GM19238 (cell line): ENCODE data around the gene TOMM34.

Experiments
- DNase-seq: peaks from one replicate; pipeline ENCODE4 v3.0.0; 2011; ENCODE audit warnings: low spot score; ENCODE audit not compliant: insufficient read length

The TOMM34 gene, protein sequence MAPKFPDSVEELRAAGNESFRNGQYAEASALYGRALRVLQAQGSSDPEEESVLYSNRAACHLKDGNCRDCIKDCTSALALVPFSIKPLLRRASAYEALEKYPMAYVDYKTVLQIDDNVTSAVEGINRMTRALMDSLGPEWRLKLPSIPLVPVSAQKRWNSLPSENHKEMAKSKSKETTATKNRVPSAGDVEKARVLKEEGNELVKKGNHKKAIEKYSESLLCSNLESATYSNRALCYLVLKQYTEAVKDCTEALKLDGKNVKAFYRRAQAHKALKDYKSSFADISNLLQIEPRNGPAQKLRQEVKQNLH

DNA sequence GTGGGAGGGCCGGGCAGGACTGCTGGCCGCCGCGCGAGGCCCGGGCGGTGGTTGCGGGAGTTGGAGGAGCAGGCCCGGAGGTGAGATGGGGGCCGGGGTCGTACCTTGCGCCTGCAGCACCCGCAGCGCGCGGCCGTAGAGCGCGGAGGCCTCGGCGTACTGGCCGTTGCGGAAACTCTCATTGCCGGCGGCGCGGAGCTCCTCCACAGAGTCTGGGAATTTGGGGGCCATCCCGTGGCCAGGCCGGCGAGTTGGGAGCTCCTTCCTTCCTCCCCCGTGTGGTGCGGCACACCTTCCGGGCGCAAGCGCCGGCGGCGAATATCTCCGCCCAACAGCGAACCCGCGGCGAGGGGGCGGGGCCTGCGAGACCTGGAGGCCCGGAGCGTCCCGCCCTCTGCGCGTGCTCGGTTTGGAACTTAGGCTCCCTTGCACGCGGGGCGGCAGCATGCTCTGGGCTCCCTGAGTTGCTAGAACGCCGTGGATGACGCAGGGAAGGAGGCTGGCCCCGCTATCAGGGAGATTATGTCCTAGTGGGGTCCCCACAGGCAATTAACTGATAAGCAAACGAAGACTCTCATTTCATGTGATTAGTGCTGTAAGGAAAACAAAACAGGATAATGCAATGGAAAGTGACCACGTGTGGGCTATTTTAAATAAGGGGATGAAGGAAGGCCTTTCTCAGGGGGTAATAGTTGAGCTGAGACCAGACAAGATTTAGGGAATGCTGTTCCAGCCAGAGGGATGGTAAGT lies at the start of gene TOMM34:
TSS of gene TOMM34 (minus strand) at position 295 of the 750 bp plus-strand sequence. CDS start at position 231, 64 bp downstream.
- peak; percentile 94 for DNase-seq

DNA sequence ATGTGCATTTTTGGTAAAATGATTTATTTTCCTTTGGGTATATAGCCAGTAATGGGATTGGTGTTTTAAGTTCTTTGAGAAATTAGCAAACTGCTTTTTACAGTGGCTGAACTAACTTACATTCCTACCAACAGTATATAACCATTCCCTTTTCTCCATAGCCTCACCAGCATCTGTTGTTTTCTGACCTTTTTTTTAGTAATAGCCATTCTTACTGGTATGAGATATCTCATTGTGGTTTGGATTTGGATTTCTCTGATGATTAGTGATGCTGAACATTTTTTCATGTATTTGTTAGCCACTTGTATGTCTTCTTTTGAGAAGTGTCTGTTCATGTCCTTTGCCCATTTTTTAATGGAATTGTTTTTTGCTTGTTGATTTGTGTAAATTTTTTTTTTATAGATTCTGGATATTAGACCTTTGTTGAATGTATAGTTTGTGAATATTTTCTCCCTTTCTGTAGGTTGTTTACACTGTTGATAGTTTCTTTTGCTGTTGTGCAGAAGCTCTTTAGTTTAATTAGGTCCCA lies 48.4 kb upstream of the TOMM34 start:
- no peak for DNase-seq

DNA sequence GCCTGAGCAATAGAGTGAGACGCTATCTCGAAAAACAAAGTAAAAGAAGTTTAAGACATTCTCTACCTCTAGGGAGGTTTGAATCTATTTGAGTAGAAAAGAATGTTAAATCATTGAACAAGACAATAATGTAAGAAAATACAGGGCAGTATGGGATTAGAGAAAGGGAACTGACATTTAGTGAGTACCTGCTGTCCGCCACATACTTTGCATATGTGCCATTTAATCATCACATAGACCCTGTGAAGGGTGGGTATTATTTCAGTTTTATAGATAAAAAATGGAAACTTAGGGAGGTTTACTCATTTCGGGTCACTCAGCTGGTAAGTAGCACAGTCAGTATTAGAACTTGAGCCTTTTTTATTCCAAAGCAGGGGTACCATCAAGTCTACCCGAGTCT lies 37.5 kb upstream of the TOMM34 start:
- no peak for DNase-seq

DNA sequence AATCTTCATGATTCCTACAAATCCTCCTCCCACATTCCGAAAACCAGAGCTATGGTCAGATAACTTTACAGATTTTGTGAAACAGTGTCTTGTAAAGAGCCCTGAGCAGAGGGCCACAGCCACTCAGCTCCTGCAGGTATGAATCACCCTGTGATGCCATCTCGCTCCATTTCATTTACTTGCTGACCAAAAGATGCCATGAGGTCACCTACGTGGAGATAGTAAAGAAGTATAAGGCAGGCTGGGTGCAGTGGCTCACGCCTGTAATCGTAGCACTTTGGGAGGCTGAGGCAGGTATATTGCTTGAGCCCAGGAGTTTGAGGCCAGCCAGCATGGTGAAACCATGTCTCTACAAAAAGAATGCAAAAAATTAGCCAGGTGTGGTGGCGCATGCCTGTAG lies 37.0 kb upstream of the TOMM34 start:
- no peak for DNase-seq

DNA sequence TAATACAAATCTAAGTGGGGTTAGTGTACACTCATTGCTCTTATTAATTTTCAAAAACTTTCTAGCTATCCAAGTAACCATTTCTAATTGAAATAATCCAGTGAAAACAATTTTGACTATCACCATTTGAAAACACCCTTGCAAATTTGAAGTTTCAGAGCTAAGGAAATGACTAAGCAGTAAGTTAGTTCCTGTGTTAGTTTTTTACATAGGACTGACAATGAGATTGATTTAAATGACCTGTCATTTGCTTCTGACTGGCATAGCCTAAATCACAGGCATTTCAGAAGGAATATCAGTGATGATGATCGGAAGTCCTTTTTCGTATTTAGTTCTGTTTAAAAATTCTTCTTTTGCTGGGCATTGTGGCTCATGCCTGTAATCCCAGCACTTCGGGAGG lies 33.1 kb upstream of the TOMM34 start:
- DNase-seq, result no peak

DNA sequence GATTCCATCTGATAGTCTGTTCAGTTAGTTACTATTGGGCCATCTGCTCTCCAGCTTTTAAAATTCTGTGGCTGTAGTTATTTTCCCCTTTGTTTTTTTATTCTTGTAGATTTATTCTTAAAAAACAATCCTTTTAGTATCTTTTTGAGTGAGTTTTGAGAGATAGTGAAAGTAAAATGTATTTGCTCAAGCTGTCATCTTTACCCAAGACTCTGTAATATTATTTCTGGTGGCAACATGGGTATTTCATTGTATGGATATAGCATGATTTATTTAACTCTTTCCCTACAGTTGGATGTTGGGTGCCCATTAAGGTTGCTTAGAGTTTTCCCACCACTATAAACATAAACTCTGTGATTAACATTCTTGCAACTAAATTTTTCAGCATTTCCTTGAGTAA lies 30.8 kb upstream of the TOMM34 start:
- DNase-seq, result no peak

DNA sequence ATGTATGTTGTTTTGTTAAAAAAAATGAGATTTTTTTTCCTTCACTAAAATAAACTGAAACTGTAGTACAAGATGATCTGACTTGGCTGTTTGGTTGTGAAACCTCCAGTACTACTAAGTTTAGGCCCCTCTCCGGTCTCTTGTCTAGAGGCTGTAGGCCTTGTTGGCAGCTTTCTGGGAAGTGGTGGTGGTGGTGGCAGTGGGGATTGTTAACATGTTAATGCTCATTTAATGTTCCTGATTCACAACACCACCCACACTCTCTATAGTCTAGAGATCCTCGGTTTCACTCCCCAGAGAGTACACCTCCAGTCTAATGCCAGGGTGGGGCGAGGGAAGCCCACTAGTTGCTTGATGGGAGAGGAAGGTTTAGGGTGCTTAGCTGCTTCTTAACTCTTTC lies 30.2 kb upstream of the TOMM34 start:
- no peak for DNase-seq

DNA sequence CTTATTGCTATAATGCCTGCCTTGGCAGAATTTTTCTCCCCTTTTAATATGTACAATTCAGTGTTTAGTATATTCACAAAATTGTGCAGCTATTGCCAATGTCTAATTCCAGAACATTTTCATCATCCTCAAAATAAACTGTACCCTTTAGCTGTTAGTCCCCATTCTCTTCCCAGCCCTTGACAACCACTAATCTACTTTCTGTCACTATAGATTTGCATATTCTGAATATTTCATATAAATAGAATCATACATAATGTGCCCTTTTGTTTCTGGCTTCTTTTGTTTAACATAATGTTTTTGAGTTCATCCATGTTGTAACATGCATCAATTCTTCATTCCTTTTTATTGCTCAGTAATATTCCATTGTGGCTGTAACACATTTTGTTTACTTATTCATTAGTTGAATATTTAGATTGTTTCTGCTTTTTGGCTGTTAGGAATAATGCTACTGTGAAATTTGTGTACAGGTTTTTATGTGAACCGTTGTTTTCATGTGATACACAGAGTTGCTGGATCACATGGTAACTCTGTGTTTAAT lies 28.5 kb upstream of the TOMM34 start:
- DNase-seq, result no peak

DNA sequence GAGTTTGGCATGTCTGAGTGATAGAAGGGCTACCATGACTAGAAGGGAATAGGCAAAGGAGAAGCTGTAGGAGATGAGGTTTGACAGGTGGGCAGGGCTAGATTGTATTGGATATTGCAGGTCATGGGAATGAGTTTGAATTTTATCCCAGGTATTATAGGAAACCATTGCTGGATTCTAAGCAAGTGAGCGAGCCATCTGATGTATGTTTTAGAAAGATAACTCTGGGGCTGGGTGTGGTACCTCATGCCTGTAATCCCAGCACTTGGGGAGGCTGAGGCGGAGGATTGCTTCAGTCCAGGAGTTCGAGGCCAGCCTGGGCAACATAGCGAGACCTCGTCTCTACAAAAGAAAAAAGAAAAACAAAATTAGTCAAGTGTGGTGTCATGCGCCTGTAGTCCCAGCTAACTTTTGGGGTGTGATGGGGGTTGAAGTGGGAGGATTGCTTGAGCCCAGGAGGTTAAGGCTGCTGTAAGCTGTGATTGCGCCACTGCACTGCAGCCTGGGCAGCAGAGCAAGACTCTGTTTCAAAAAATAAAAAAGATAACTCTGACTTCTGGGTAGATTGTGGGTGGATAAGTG lies 23.0 kb upstream of the TOMM34 start:
- DNase-seq, result no peak

DNA sequence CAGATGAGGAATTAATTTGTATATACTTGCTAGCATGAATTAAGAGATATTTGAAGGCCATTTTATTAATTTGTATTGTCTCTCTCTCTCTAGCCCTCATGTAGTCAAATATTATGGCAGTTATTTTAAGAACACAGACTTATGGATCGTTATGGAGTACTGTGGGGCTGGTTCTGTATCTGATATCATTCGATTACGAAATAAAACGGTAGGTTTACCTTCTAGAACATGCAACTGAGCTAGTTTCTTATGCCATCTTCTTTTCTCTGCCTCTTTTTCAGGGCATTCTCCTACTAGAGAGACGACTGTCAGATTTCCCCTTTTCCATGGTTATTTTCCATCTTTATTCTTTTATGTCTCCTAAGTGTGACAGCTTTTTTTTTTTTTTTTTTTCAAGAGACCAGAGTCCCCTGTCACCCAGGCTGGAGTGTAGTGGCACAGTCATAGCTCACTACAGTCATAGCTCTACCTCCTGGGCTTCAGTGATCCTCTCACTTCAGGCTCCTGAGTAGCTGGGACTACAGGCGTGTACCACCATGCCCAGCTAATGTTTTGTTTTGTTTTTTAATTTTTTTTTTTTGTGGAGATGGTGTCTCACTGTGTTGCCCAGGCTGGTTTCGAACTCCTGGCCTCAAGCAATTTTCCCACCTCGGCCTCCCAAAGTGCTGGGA lies 21.7 kb upstream of the TOMM34 start:
- DNase-seq, result no peak

DNA sequence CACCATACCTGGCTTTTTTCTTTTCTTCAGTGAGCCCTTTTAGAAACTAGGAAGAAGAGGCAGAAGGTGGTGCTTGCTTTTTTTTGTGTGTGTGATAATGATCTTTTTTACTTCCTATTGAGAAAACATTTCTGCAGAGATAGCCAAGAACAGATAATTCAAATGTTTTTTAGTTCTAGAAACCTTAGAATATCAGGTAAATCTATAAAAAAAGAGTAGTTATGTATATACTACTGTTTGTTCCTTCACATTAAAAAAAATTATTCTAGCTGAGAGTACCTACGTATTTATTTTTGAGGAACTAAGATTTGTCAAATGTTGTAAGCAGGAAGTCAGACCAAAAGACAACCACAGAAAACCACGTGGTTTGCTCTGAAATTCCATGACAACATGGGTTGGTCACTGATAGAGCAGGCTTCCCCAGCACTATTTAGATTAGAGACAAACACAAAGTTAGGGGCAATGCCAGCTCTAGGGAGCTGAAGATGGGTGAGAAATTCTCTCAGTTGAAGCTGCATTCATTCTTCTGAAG lies 19.0 kb upstream of the TOMM34 start:
- DNase-seq, result no peak

DNA sequence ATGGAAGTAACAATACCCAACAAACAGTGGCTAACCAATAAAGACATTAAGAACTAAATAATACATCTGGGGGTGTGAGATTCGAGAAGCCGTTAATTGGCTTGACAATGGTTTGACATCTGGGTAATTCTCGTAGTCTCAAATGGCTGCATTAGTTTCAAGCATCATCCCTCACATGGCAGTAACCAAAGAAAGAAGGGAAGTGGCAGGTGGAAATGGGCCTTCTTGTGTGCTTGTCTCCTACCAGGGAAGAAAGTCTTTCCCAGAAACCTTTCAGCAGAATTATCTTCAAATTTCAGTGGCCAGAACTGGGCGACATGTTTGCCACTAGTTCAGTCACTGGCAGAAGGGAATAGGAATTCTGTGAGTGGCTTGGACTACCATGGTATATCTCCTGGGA lies 16.5 kb upstream of the TOMM34 start:
- no peak for DNase-seq

DNA sequence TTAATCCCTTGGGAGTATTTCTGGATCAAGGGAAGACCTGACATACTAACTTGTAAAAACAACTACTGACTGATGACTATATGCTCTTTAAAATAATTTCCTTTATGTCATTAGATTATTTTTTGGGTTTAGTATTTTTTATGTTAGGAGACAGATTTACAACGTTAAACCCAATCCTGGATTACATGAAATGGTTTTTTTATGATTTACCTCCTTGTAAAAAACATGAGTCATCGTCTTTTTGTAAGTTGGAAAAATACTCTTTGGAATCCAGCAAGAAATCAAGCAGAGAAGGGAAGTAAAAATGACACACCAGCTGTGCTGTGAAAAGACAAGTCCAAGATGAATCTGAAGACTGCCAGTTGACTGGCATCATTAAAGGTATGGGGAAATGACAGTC lies 12.9 kb upstream of the TOMM34 start:
- no peak for DNase-seq

DNA sequence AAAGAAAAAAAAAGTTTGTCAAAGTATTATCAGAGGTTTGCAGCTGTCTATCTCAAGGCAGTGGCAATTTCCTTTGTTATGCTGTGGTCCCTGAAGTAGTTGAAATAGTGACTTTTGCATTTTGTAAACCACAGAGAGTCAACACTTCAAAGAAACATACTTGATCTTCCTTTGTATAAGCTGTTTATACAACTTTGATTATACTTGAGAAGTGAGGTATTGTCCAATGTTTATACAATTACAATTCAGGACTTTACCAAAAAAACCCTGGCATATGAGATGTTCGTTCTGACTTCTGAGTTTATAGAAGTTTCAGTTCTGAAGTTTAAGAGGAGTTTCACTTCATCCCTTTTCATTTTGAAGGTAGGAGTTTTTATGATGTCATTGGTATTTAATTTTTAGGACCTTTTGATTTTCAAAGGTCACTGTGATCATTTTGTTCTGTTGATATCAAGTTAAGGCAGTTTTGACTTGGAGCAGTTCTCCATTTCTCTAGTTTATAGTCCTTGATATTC lies 10.1 kb upstream of the TOMM34 start:
- no peak for DNase-seq

DNA sequence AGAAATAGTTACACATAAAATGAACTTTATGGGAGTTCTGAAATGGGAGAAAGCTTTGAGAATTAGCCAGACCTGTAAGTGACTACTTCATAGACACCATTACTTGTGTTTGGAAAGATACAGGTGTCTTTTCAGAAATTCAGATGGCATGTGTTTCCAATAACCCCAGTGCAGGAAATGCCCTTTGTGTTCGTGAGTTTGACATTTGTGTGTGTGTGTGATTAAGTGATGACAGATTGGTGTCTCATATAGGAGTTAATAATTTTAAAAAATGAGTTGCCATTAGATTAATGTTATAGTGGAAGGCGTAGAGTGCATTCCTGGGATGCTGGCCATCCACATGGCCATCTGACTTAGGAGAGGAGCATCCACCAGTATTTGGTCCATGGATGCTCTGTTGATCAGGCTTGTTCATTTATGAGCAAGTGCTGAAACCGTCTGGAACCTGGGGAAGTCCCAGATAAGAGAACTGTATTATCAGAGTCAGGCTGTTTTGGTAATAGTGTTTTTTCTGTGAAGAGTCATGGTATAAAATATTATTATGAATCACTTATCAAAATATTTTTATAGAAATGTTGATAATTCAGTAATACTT lies 9.2 kb upstream of the TOMM34 start:
- no peak for DNase-seq

DNA sequence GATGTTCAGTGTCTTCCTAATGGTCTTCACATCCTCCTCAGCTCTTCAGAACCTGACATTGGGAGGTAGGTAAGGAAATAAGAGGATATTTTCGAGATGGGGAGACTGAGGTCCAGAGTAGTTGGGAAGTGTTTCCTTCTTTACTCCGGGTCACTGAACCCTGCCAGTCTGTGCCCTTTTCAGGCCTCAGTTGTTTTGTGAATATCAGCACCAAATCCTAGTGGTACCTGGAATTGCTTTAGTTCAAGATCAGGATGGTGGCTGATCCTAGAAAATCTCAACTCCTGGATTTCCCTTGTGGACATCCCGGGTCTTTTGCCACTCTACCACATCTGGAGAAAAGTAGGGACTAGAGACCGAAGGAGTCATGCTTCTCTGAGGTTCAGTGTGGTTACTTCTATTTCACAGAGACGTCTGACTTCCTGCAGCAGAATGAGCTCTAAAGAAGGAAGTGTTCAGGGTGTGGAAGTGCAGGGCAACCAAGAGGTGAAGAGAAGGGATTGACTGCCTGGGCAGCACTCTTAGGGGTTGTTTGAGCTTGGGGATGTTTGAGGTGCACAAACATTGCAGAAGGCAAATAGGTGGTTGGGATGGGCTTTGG lies 7.1 kb upstream of the TOMM34 start:
- no peak for DNase-seq

DNA sequence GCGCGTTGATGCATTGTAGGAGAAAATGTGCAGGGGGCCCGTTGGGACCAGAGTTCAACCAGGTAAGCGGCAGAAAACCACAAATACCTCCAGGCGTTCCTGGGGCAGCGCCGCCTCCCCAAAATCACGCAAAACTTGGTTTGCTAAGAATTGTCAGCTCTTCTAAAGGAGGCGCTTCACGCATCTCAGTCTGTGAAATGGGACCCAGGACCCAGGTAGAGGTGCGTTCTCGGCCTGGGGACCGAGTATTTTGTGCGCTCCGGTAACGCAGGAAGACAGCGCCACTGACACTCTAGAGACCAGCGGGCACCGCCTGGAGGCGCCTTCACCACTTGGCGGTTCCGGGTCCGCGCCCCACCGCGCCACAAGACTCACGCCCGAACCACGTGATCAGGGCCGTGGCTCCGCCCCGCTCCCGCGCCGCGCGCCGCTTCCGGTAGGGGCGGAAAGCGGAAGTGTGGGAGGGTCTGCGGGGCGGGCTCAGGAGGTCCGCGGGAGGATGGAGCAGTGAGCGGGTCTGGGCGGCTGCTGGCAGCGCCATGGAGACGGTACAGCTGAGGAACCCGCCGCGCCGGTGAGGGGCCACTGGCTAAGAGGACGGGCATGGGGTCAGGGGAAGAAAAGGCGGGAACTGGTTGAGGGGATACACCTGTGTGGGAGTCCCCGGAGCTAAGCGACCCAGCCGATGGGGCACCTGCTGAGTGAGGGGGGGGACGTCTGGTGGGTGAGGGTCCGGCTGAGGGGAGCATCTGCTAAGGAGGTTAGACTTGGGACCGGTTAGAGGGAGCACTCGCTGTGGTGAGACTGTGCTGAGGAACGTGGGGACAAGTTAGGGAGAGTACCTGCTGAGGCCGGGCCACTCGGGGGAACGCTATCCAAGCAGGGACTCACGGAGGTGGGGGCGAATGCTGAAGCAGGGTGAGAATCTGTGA lies 6.1 kb upstream of the TOMM34 start, which contains the start of gene STK4:
TSS of gene STK4 (plus strand) at position 483 of the 932 bp plus-strand sequence. CDS start at position 540, 57 bp downstream.
- DNase-seq, result peak; percentile 69

DNA sequence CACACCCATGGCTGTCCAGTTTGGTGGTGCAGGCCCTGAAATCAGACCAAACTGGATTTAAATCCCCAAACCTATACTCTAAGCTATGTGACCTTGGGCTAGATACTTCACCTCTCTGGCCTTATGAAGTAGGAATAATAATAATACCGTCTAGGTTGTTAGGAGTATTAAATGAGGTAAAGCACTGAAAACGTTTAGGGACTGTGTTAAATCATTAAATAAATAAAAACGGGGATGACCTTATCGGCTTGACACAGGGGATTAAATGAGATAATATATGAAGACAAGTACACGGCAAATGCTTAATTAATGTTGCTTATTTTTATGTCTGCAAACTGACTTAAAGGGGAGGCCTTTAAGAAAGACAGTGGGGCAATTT lies 5.4 kb upstream of the TOMM34 start:
- DNase-seq, result no peak
